GM18951 (cell line): ENCODE results near the gene EGFL7.

Experiments
- POLR2A ChIP-seq: IDR thresholded peaks from 4 replicates; pipeline ENCODE4 v1.6.1; 2011; ENCODE audit warnings: mild to moderate bottlenecking; ENCODE audit not compliant: insufficient read length, insufficient read depth; ENCODE audit errors: extremely low read depth
- in situ Hi-C: fragments of 300-500 bp; cut with MboI; formaldehyde crosslinking; loops from one replicate; pipeline ENCODE4 v1.12.0; 2022; ENCODE audit warnings: low sequenced_read_pairs, mixed read lengths, inconsistent platforms; ENCODE audit not compliant: unreplicated experiment

The EGFL7 gene

DNA sequence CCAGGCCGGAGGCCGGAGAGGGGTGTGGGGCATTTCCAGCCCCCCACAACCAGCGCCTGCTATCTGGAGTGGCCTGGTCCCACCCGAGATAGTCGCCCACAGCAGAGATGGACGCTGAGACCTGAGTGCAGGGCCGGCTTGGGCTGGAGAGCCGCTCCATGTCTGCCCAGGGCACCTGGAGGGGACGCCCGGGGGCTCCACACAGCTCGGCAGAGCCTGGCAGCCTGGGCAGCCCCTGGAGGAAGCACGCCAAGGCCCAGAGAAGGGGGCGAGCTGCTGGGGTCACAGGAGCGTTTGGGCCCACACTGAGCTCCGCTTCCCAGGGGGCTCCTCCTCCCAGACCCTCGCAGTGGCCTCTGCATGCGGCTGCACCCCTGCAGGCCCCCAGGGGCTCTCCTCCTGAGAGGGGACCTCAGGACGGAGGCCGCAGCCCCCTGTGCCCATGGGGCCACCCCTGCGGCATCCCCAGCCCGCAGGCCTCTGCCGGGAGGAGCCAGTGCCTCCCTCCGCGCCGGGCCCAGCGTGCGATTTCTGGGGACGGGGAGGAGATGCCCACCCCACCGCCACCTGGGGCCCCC, 42.2 kb upstream of the EGFL7 start:
- no peak for TF ChIP-seq POLR2A
- in situ Hi-C loops, result no loop called here

DNA sequence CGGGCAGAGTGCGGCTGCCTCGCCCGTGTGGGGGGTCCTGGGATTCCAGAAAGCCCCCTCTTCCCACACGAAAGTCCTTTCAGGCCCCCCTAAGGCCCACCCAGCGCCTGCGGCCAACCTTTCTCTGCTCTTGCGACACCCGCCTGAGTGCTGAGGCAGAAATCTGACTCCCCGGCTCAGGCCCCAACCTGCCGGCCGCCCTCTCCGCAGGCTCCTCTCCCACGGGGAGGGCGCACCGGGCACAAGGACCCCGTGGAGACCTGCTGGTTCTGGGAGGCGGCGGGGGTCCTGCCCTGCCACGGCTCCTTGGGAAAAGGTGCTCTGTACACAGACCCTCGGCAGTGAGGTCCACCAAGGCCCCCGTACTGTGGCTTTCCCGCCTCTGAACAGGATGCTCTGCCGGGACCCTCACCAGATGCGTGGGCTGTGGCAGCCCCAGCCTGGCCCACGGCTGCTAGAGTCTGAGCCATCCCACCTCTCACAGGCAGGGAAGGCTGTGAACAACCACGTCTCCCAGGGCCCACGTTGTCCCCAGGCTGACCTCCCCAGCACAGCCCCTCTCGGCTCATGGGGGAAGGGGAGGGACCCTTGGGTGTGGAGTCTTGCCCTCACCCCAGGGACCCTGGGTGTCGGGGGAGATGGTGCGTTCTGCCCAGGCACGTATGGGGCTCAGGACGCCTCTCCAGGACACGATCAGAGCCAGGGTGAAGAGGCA, 41.5 kb upstream of the EGFL7 start:
- no peak for TF ChIP-seq POLR2A

DNA sequence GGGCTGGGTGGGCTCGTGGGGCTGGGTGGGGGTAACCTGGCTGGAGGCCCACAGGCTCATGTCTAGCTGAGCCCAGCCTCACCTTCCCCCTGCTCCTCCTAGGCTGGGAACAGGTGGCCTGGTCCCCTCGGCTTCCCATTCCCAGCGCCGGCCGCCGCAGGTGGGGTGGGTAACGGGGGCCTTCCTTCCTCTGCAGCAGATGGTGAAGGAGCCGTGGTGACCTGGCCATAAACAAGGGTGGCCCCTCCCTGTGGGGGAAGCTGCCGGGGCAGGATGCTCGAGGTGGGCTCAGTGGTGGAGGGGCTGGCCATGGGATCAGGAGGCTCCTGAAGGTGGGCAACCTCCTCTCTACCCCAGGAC, 41.0 kb upstream of the EGFL7 start:
- in situ Hi-C loops, result no loop called here
- TF ChIP-seq POLR2A, result no peak

More for the DNA sequence above, 41.5 kb upstream of the EGFL7 start:
- in situ Hi-C loops, result no loop called here

DNA sequence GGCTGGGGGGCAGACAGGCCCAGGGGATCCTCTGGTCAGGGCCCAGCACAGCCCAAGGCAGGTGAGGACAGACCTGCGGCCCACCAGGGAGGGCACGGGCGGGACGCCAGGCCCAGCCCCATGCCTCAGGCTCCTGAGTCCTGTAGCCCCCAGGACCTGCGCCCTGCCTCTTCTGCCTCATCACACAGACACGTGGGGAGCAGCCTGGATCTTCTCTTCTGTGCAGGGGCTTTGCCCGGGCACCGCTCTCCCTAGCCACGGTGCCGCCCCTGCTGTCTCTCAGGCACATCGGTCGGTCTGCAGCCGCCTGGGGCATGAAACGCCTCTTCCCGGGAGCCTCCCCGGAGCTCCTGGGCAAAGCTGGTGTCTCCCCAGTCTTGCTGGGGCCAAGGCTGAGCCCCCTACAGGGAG, 40.2 kb upstream of the EGFL7 start:
- no peak for TF ChIP-seq POLR2A
- in situ Hi-C loops, result no loop called here

DNA sequence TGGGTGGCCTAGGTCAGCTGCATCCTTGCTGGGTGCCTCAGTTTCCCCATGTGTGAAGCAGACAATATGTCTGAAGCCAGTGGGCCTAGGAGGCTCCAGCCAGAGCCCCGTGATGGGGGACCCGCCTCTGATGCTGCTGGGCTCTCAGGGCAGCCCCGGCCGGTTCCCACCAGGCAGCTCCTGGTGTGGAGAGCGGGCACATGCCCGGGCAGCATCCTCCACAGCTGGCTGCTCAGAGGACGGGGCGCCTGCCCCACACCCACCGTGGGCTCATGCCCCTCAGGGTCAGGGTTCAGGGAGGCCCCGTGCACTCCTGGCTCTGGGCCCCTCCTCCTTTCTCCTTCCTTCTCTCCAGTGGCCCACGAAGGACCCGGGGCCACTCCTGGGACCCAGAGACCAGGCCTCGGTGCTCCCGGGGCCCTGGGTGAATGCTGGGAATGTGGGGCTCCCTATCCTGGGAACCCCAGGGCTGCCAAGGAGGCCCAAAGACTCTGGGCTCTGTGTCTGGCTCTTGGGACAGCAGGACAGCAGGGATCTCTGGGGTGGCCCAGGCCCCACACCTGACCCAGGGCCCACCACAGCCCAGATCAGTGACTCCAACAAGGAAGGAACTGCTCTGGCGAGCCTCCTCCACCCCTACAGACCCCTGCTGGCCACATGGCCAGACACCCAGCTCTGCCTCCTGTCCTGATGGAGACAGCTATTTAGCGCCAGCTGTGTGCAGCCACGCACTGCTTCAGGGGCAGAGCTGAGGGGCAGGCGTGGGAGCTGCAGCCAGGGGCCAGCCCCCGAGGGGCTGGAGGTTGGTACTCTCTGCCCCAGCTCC, 39.5 kb upstream of the EGFL7 start:
- in situ Hi-C loops, result no loop called here
- no peak for TF ChIP-seq POLR2A

DNA sequence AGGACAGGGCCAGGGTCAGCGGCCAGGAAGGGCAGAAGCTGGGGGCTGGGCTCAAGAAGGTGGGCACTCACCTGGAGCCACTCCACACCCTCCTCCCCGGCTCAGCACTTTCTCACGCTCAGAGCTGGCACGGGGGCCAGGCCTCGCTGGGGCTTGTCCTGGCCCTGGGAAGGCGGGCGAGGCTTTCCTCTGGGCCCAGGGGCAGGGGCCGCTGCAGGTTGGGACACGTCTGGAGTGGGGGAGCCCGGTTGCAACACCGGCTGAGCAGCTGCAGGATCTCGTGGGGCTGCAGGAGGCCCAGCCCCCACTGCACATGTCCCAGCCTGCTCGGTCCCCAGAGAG, 38.9 kb upstream of the EGFL7 start:
- in situ Hi-C loops, result no loop called here
- no peak for TF ChIP-seq POLR2A

DNA sequence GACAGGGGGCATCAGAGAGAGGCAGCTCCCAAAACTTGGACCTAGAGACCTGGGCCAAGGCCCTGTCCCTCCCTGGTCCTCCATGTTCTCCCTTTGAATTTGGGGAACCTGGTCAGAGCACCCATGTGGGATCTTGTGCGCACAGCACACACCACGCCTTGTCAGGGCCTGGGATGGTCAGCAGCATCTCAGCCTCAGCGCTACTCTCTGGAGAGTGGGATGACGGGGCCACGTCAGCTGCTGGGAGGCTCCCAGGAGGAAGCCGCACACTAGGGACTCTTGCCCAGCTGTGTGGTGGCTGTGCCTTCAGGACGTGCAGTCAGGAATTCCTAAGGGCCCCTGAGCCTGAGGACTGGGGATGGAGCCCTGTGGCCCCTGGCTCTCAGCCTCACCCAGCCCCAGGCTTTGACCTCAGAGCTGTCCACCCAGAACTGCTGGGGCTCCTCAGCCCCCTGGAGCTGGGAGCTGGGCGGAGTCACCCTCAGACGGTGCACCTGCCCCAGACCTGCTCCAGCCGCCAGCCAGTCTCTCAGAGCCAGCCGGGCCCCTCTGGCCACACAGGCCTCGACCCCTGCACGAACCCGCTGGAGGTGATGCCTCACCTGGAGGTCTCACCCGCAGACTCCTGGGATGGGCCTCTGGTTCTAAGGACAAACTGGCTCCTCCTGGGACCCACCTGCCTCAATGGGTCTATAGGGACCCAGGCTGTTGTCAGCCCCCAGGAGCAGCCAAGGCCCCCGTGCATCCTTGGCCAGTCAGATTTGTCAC, 38.3 kb upstream of the EGFL7 start:
- no peak for TF ChIP-seq POLR2A
- in situ Hi-C loops, result no loop called here

DNA sequence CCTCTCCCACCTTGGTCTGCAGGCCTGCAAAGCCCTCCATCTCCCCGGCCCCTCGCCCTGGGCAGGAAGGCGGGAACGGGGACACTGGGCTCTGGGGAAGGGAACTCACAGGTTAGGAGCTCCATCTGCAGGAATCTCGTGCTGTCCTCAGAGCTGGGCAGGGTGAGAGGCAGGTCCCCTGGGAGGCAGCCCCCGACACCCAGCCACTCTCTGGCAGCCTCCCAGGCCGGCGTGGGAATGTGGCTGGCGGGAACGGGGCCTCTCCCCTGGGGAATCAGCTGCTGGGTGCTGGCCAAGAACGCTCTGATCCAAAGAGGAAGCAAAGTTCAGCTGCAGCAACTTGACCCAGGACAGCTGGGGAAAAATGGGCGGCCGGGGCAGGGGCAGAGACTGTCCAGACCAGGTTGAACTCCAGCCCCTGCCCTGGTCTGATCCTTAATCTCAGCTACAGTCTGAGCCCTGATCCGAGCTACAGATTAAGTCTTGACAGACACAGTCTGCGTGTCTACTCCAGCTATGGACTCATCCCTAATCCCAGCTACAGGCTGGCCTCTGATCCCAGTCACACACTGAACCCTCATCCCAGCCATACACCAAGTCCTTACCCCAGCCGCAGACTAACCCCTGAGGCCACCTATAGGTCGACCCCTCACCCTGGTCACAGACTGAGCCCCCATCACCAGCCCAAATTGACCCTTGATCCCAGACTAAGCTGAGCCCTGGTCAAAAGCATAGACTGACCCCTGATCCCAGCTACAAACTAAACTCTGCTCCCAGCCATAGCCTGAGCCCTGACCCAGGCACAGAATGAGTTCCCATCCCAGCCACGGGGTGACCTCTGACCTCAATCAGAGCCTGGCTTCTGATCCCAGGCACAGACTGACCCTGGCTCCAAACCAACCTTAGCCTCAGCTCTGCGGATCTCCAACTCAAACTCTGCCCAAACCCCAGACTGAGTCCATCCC, 37.3 kb upstream of the EGFL7 start:
- TF ChIP-seq POLR2A, result no peak
- in situ Hi-C loops, result loop anchor here (5.0 kb wide), 1 partner anchor 138 kb away; no protein-coding TSS in a partner anchor

DNA sequence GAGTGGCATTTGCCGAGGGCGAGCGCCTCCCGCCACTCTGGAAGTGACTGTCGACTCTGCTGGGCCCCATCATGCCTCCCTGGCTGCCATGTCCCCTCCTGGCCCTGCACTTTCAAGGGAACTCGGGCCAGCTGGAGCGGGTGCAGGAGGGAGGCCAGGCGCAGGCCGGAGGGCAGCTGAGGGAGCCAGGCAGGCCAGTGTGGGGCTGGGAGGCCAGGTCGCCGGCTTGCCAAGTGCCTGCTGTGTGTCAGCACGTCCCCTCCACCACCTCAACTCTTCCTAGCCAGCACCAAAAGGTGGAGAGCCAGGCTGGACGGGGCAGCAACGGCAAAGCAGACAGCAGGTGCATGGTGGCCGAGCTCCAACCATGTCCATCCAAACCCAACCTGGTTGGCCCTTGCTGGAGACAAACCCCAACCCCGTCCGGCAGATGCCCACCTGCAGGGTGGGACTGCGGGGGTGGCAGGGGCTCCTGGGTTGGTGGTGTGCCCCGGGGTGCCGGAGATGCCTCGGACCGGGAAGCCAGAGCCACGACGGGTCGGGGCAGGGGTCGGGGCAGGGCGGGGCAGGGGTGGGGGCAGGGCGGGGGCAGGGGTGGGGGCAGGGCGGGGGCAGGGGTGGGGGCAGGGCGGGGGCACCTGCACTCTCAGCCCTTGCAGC, 36.5 kb upstream of the EGFL7 start:
- in situ Hi-C loops, result loop anchor here (5.0 kb wide), 1 partner anchor 139 kb away; no protein-coding TSS in a partner anchor
- TF ChIP-seq POLR2A, result no peak

DNA sequence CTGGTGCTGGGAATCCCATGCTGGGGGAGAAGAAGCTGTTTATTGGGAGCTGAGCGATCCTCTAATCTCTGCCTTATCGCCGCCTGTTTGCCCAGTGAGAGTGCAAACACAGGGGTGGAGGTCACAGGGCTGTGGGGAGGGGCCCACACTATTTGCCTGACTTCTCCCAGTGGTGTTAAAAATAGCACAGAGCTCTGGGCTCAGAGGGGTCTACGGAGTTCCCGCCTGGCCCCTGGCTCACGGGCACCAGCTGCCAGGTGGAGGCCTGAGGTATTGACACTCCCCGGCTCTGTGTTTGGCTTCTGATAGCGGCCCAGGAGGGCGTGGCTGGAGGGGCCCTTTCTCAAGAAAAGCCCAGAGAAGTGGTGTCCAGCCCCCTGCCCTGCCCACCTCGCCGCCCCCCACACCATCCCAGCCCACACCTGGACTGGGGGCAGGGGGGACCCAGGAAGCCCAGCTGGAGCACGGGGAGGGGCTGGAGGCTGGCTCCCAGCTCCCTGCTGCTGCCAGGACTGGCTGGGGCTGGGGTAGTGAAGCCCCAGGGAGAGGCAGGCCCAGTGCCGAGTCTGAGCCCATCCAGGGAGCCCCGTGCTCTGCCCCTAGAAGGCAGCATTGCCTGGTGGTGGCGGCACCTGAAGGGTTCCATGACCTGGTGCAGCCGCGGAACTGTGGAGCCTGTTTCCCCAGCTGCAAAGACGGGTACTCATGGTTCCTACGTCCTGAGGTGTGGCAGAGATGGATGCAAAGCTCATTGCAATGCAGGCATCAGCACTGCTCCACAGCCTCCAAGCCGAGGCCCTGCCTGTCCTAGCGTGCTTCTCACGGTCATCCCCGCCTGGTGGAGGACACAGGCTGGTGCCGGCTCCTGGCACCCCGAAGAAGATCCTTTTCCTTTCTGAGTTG, 35.7 kb upstream of the EGFL7 start:
- in situ Hi-C loops, result loop anchor here (5.0 kb wide), 1 partner anchor 140 kb away; no protein-coding TSS in a partner anchor
- TF ChIP-seq POLR2A, result no peak

DNA sequence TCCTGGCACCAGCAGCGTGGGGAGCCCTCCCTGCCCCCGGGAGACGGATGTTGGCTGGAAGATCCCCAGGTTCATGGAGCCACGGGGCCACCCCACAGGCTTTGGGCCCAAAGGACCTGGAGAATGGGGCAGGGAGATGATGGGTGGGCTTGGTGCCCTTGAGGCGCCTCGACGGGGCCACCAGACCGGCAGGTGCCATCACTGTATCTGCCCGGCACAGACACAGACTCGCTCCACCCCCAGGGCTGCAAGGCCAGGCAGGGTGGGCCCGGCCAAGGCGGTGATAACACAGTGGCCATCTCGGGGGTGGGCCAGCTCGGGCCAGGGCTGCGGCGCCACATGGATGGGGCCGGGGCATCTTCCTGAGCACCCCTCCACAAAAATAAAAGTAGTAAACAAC, 35.0 kb upstream of the EGFL7 start:
- in situ Hi-C loops, result loop anchor here (5.0 kb wide), 1 partner anchor 140 kb away; no protein-coding TSS in a partner anchor
- TF ChIP-seq POLR2A, result no peak
